Measurements from ENCODE around the gene USP7.
"Not testable (repeated sequence)": the region's sequence is repeated elsewhere in the genome, so short reads cannot be mapped to it uniquely, and the experiment has no call there.

USP7 gene

DNA sequence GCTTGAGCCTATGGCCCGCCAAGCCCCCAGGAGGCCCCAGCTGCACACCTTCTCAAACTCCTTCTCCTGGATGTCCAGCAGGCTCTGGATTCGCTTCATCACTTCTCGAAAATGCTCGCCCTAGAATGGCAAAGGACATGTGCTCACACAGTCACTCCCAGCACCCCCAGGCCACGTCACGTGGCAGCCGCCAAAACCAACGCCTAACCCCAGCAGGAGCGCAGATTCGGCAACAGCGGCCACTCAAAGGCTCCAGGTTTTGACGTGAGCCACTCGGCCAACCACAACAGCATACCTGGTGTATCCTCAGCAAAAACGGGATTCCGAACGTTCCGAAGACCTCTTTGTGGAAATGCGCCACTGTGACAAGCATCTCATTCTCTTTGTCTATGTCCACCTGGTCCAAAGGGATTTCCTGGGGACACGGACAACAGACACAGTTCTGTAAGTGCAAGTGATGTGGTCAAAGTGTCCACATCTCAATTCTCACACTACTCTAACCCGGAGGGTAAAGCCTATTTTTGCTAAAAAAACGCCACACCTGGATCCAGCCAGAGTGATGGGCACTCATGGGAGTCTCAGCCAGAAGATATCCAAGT, 68.9 kb downstream of the USP7 start:
- no peak for DNase-seq

DNA sequence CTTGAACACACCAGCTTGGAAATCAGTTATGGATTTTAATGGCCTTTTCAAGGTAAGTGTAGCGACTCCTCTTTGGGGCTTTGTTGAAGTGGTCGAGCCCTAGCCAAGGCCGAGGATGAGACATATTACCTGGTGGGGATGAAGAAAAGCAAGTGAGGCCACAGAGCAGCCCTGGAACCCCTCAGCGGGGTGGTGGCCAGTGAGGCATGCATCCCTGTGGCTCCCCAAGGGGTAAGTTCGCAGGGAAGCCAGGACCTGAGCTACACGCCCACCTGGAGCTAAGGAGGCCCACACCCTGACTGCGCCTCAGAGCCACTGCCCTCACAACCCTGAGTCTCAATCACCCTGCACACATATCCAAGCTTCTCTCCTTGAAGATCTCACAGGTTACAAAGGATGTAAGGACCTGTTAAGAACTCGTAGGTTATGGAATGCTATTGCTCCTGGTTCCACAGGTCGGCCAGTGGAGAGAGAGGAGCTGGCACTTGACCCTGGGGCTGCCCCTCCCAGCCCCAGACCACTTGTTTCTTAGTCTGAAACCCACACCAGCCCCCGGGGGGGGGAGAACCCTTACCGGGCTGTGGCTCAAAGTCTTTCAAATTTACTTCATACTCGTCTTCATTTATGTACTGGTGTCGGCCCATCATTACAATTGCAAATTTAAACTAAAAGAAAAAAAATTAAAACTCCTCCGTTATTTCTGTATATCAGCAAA, 69.6 kb downstream of the USP7 start:
- no peak for DNase-seq

DNA sequence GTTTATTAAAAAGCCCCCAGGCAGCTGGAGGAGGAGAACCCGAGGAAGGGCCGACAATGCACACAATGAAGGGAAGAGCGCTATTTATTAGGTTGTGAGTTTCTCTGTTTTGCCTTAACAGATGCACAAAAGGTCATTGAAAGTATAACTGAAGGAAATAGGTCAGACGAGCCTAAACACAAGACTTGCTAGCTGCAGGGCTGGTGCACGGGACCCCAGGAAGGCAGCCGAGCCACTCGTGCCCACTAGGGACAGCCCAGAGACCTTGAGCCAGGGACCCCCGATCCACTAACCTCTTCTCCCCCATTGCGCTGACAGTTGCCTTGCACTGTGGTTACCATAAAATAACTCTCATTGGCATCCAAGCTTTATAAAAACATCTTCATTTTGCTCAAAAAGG, 70.3 kb downstream of the USP7 start:
- DNase-seq: no peak

DNA sequence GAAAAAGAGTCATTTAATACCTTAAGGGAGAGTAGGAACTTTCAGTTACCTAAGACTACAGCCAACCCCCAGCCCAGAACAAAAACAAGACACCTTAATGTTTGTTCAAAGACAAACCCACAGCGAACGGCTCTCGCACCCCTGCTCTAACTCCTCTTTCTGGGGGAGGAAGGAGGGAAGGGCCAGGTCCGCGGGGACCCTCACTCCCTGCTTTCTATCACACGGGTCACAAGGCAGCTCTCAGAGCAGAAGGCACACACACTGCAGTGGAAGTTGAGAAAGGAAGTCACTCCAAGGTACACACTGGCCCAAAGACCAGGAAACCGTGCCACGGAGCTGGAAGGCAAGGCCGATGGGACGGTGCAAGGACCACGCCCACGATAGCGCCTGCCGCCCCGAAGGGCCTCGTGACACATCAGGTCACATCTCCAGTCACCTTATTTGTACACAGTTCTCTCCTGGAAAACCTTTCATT, 71.6 kb downstream of the USP7 start:
- DNase-seq: no peak

DNA sequence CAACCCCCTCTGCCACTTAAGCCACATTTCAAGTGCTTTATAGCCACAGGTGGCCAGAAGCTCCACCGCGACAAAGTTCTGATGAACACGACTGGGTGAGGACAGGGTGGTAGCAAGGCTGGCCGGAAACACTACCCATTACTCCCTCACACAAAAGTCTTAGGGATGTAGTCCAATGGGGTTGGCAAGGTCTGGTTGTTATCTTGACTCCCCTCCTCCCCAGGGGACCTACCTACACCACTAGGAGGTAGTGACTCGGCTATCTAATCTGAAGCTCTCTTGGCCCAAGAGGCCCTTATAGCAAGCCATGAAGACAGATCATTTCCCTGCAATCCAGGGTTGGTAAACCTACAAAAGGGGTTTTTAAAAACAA, 73.2 kb downstream of the USP7 start:
- no peak for DNase-seq

DNA sequence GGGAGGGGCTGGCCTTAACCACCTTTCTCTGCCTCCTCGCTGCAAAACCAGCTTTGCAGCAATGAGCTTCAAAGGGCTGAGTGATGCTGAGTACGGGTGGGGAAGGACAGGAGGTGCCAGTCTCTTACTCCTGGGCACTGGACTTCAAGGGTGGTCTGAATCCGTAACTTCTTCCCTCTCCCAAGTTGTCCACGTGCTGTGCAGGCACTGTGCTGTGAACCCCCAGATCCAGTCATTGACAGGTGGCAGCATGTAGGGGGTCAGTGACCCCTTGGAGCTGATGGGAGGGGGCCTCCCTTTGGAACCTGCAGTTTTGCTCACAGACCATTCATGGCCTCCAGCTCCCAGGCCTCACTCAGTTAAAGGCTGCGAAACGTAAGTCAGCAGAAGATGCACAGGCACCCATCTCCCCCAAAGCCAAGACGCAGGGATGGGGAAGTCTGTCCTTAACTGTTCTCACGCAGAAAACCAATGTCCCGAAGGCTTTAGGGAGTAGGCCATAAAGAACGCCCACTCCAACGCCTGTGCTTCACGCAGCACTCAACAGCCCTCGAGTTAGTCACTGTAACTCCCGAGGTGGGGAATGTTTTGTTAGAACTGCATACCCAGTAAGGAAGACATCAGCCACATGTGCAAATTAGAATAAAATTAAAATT, 73.7 kb downstream of the USP7 start:
- DNase-seq: no peak

DNA sequence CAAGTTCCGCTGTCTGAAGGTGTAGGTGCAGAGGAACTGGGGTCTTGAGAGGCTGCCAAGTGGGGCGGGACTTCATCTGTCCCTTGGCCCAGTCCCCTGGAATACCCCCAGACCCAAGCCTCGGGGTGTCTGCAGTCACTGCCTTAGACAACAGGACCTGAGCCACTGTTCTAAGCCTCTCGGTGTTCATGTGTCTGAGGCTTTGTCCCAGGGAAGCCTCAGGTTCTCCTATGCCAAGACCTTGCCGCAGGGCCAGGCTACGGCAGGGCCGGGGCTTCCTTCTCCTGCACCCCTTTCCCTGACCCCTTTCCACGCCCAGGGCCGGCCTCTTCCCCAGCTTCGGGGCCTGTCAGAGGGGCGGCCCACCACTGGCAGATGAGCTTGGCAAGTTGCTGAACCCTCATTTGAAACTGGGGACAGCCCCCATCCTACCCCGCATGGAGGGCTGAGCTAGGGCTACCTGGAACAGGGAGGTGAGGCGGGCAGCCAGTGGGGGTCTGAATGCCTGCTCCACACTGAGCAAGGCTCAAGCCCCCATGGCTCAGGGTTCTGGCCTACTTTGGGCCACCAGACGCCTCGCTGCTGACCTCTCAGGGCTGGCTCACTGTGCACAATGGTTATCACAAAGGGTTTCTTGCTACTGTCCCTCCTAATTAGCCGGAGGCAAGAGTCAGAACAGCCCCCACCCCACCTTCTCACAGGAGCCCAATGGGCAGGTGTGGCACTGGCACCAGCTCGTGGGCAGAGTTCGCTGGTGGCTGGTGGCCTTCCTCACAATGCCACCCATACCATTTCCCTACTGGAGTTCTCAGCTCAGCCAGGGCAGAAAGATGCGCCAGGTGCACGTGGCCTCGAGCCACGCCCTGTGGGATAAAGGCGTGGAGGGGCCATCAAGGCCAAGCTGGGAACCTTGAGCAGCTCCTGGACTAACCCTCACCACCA, 74.5 kb downstream of the USP7 start:
- DNase-seq: no peak

- no peak for DNase-seq
Observed at GRCh38 chr16:8887952-8888560, 75.7 kb downstream of the USP7 start.

- no peak for DNase-seq
Observed at GRCh38 chr16:8887431-8887765, 76.3 kb downstream of the USP7 start.

DNA sequence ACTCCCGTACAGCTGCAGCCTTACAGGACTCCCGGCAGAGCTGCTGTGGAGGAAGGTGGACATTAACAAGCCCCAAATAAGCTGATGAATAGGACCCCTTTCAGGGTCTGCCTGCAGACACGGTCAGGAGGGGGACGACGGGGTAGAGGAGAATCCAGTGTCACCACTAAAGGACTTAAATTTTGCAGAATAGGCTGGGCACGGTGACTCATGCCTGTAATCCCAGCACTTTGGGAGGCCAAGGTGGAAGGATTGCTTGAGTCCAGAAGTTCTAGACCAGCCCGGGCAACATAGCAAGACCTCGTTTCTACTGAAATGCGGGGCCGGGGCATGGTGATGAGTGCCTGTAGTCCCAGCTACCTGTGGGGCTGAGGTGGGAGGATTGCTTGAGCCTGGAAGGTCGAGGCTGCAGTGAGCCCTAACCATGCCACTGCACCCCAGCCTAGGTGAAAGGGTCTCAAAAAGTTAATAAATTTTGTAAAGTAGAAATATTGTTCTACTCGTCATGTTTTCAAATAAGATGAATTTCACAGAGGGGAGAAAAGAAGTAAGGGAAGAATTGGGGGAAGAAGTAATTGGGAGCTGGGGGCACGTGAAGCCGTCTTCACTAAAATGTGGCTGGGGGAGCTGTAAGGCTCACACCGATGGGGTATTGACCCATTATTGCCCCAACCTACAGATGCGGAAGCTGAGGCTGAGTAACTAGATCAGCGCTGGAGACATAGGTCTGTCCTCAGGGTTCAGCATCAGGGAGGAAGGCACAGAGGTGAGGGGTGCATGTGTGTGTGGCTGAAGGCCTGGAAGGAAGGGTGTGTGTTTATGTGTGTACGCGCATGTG, 76.9 kb downstream of the USP7 start:
- no peak for DNase-seq

DNA sequence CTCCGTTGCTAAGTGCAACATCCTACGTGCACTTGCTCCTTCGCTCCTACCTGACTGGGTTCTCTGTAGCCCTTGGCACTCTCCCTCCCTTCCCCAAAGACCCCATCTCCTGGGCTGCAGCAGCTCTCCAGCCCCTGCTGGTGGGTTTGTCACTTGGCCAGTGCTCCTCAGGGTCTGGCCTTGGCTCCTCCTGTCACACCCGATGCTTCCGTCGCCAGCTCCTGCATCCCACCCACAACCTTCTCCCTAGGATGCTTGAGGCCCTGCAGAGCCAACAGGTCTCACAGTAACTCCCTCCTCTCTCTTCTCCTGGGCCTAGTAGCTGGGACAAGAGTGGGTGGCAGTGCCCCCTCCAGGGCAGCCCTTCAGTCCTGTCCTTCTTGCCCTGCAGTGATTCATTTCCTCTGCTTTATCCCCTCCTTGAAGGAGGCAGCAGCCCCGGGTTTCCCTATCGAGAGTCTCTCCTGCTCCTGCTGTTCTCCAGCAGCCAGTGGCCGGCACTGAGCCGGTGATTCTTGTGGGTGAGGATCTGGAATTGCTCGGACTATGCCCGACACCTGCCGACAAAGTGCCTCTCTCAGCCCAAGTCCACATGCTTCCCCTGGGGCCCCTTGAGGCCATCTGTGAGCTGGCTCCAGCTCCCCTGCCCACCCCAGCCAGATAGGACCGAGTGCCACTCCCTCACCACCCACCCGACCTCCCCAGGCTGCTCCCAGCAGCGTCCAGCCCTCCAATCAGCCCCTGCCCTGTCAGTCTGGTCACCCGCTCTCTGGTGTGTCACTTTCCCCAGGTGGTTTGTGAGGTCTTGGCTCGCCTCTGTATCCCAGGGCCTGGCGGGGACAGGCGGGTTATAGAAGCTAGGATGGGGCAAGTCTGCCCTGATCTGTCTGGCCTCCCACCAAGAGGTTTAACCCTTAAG, 77.8 kb downstream of the USP7 start:
- DNase-seq: no peak

- no peak for DNase-seq
Observed at GRCh38 chr16:8882725-8883377, 80.9 kb downstream of the USP7 start.

- no peak for DNase-seq
Observed at GRCh38 chr16:8882041-8882617, 81.6 kb downstream of the USP7 start, which contains the start of gene LITAFD. Gene LITAFD (plus strand): TSS chr16:8882351. CDS start chr16:8884356, 2,005 bp downstream.

GRCh38 chr16:8880839-8881510, 82.7 kb downstream of the USP7 start:
- DNase-seq: no peak

DNA sequence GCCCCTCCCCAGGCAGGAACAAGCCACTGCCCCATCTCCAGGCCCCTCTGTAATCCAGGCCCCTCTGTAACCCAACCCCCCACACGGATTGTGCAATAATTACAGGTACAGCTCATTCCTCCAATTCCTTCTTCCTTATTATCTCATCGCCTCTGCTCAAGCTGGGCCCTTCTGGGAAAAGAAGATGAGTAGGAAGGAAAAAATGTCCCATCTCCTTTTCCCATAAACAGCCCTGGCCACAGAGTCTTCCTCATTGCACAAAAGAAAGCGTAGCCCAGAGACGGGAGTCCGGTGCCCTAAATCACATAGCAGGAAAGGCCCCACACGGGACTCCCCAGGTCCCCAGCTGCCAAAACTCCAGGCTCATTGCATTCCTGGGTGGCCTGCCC, 85.2 kb downstream of the USP7 start:
- no peak for DNase-seq

- no peak for DNase-seq
Observed at GRCh38 chr16:8877894-8878522, 85.7 kb downstream of the USP7 start.

DNA sequence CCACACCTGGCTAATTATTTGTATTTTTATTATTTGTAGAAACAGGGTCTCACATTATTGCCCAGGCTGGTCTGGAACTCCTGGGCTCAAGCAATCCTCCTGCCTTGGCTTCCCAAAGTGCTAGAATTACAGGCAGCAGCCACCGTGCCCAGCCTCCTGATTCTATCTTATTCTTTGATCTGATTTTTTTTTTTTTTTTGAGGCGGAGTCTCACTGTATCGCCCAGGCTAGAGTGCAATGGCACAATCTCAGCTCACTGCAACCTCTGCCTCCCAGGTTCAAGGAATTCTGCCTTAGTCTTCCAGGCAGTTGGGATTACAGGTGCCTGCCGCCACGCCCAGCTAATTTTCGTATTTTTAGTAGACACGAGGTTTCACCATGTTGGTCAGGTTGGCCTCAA, 88.4 kb downstream of the USP7 start:
- not testable (repeated sequence) for DNase-seq

DNA sequence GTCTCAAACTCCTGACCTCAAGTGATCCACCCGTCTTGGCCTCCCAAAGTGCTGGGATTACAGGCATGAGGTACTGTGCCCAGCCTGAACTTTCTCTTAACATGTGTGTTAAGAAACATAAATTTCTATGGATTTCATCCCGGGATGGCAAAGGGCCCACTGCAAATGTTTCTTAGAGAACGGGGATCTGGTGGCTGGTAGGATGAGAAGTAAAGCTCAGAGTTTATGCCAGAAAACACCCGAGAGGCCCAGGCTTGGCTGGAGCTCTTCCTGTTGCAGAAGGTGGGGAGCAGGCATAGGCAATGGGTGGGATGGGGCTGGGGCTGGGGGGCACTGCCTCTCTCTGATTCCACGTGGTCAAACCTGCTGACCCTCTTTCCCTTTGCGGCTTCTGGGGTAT, 89.3 kb downstream of the USP7 start:
- no peak for DNase-seq

GRCh38 chr16:8873866-8874195, 89.9 kb downstream of the USP7 start:
- DNase-seq: not testable (repeated sequence)
